ENCODE data around the gene FAM240A. TPM values are rescaled to one million over a fixed set of nuclear protein-coding genes. Genes with fewer than 3 reads are reported as not detected.
A peak's percentile ranks its signal among the peaks of the same experiment; 100 is the strongest.

The FAM240A gene
- total RNA-seq, 1 experiment from 2014 or later = not detected

DNA sequence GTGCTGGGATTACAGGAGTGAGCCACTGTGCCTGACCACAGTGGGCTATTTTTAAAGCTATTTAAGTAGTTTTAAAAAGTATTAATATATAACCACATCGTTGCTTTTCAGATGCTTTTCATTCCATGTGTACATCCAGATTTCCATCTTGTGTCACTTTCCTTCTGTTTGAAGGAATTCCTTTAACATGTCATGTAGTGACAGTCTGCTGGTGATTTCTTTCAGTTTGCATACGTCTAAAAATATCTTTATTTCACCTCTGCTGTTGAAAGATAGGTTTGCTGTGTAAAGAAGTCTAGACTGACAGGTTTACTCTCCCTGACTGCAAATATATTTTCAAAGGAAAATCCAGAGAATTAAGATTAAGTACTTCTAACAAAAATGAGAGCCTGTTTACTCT, 12.2 kb downstream of the FAM240A start:
- Mint-ChIP-seq H3K9me3 (ENCODE audit: unreplicated experiment) (no peaks in the 10 kb centered on the region), H3K4me3 (ENCODE audit: unreplicated experiment) (no peak overlapping the region), H3K36me3 (ENCODE audit: insufficient read depth, unreplicated experiment) (no peaks in the 10 kb centered on the region), H3K27ac (ENCODE audit: unreplicated experiment) (no peak overlapping the region), H3K4me1 (ENCODE audit: low read depth, unreplicated experiment) (peaks cover 20% of the 10 kb centered on the region), H3K27me3 (ENCODE audit: insufficient read depth, unreplicated experiment) (no peaks in the 10 kb centered on the region)
- ChIA-PET CTCF (interaction anchor here (0.7 kb wide), 1 partner anchor 37 kb away, joined by 6 read pairs; no protein-coding TSS in a partner anchor), POLR2A (no interaction called here)
- TF ChIP-seq, protein P1, sequence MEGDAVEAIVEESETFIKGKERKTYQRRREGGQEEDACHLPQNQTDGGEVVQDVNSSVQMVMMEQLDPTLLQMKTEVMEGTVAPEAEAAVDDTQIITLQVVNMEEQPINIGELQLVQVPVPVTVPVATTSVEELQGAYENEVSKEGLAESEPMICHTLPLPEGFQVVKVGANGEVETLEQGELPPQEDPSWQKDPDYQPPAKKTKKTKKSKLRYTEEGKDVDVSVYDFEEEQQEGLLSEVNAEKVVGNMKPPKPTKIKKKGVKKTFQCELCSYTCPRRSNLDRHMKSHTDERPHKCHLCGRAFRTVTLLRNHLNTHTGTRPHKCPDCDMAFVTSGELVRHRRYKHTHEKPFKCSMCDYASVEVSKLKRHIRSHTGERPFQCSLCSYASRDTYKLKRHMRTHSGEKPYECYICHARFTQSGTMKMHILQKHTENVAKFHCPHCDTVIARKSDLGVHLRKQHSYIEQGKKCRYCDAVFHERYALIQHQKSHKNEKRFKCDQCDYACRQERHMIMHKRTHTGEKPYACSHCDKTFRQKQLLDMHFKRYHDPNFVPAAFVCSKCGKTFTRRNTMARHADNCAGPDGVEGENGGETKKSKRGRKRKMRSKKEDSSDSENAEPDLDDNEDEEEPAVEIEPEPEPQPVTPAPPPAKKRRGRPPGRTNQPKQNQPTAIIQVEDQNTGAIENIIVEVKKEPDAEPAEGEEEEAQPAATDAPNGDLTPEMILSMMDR (IDR thresholded peaks at IDR 0.05; ENCODE audit: insufficient read depth in 1 of 2, low read depth in 1 of 2, low read length in 1 of 2, severe bottlenecking in 1 of 2, unreplicated experiment in 1 of 2) = no peak
- no peak overlapping the region for H3K4me3 ChIP-seq (ENCODE audit: low read depth, low read length)
- DNase-seq = no peak
- BruUV-seq (replicated peaks) = no TSS peak
- intact Hi-C loops (cut with micrococcal nuclease; ENCODE audit: unreplicated experiment) = no loop called here
- H3K4me1 ChIP-seq = peaks cover 26% of the 10 kb centered on the region
- H3K27me3 ChIP-seq (replicated peaks; ENCODE audit: control insufficient read depth, insufficient read depth, low read length) = no peaks in the 10 kb centered on the region
- no peaks in the 10 kb centered on the region for H3K9me3 ChIP-seq
- no peaks in the 10 kb centered on the region for H3K36me3 ChIP-seq (ENCODE audit: control insufficient read depth, insufficient read depth, low read length)

DNA sequence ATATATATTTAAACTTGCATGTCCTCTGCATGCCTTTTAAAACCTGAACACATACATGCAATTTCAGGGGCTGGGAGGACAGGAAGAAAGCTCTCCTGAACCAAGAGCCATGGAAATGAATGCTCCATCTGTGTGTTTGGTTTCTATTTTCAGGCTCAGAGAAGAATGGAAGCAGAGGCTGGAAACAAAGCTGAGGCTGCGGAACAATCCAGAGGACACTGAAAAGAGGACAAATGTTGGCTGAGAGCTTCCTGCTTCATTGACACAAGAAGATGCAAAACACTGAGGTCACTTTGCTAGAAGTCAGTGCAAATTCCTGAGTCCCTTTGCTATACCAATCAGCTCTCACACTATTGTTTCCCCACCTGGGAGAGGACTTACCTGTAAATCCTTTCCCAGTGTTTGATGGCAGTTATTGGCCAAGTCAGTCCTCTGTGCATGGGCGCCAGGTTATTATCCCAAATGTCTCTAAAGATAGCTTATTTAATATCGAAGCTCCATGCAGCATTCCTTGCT, 12.7 kb downstream of the FAM240A start:
- intact Hi-C loops (cut with micrococcal nuclease; ENCODE audit: unreplicated experiment) = no loop called here
- no peaks in the 10 kb centered on the region for H3K9me3 Mint-ChIP-seq (ENCODE audit: unreplicated experiment)
- TF ChIP-seq, protein P1 (IDR thresholded peaks at IDR 0.05; ENCODE audit: insufficient read depth in 1 of 2, low read depth in 1 of 2, low read length in 1 of 2, severe bottlenecking in 1 of 2, unreplicated experiment in 1 of 2) = no peak
- no TSS peak for BruUV-seq (replicated peaks)
- DNase-seq = peak in 1 of 2 experiments; percentile 26
- no peak overlapping the region for H3K27ac Mint-ChIP-seq (ENCODE audit: unreplicated experiment)
- no peak overlapping the region for H3K4me3 Mint-ChIP-seq (ENCODE audit: unreplicated experiment)
- POLR2A ChIA-PET = no interaction called here
- CTCF ChIA-PET = interaction anchor here (0.6 kb wide), 1 partner anchor 14 kb away, joined by 3 read pairs; no protein-coding TSS in a partner anchor
- H3K4me1 Mint-ChIP-seq (ENCODE audit: low read depth, unreplicated experiment) = peaks cover 20% of the 10 kb centered on the region
- H3K27me3 Mint-ChIP-seq (ENCODE audit: insufficient read depth, unreplicated experiment) = no peaks in the 10 kb centered on the region
- no peaks in the 10 kb centered on the region for H3K9me3 ChIP-seq
- no peaks in the 10 kb centered on the region for H3K36me3 ChIP-seq (ENCODE audit: control insufficient read depth, insufficient read depth, low read length)
- H3K4me3 ChIP-seq (ENCODE audit: low read depth, low read length) = no peak overlapping the region
- no peaks in the 10 kb centered on the region for H3K36me3 Mint-ChIP-seq (ENCODE audit: insufficient read depth, unreplicated experiment)
- peaks cover 26% of the 10 kb centered on the region for H3K4me1 ChIP-seq
- no peaks in the 10 kb centered on the region for H3K27me3 ChIP-seq (replicated peaks; ENCODE audit: control insufficient read depth, insufficient read depth, low read length)

DNA sequence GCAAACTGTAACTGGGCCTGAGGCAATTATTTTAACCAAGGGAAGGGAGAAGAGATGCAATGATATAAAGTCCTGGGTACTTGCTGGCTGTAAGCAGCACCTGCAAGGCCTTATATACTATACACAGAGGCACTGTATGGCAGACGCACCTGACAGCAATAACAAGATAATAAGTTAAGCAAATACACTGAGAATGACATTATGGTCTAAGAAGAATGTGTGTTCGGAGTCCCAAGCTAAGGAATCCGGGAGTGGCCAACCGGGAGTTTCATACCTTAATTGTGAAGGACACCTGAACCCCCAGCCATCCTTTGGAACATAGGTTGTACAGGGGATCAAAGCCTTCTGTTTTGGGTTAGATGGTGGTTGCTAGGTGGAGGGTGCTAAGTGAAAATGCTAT, 13.7 kb downstream of the FAM240A start:
- no peaks in the 10 kb centered on the region for H3K27me3 Mint-ChIP-seq (ENCODE audit: insufficient read depth, unreplicated experiment)
- intact Hi-C loops (cut with micrococcal nuclease; ENCODE audit: unreplicated experiment) = loop anchor here (1.0 kb wide), 1 partner anchor 40 kb away; no protein-coding TSS in a partner anchor
- Histone ChIP-seq H3K27me3 (replicated peaks; ENCODE audit: control insufficient read depth, insufficient read depth, low read length) (no peaks in the 10 kb centered on the region), H3K4me1 (peaks cover 26% of the 10 kb centered on the region), H3K4me3 (ENCODE audit: low read depth, low read length) (no peak overlapping the region), H3K36me3 (ENCODE audit: control insufficient read depth, insufficient read depth, low read length) (no peaks in the 10 kb centered on the region), H3K9me3 (no peaks in the 10 kb centered on the region)
- no peaks in the 10 kb centered on the region for H3K9me3 Mint-ChIP-seq (ENCODE audit: unreplicated experiment)
- BruUV-seq (replicated peaks) = no TSS peak
- H3K4me1 Mint-ChIP-seq (ENCODE audit: low read depth, unreplicated experiment) = peaks cover 20% of the 10 kb centered on the region
- no peak overlapping the region for H3K4me3 Mint-ChIP-seq (ENCODE audit: unreplicated experiment)
- CTCF ChIA-PET = no interaction called here
- TF ChIP-seq, protein P1 (IDR thresholded peaks at IDR 0.05; ENCODE audit: insufficient read depth in 1 of 2, low read depth in 1 of 2, low read length in 1 of 2, severe bottlenecking in 1 of 2, unreplicated experiment in 1 of 2) = no peak
- POLR2A ChIA-PET = interaction anchor here (0.6 kb wide), 1 partner anchor 53 kb away, joined by 4 read pairs; no protein-coding TSS in a partner anchor
- peak overlapping the region; percentile 72 for H3K27ac Mint-ChIP-seq (ENCODE audit: unreplicated experiment)
- DNase-seq = peak; percentile 63 to 76
- no peaks in the 10 kb centered on the region for H3K36me3 Mint-ChIP-seq (ENCODE audit: insufficient read depth, unreplicated experiment)
